ENCODE measurements around the gene NR3C1. TPM values are rescaled to one million over a fixed set of nuclear protein-coding genes. Genes with fewer than 3 reads are reported as not detected.

The NR3C1 gene
- total and polyA plus RNA-seq, 2 donors (not counting 1 experiment from before 2014, with no cell fraction given) = 17.6 to 218 TPM

GRCh38 chr5:143409926-143410325, 6.4 kb upstream of the NR3C1 start:
- Histone ChIP-seq H3K9me3 (ENCODE audit: control extremely low read depth in 1 of 3, control insufficient read depth in 2 of 3, insufficient read depth in 1 of 3, low read length in 2 of 3) (no peaks in the 10 kb centered on the region), H3K4me1 (ENCODE audit: control insufficient read depth in 2 of 2, insufficient read depth in 2 of 2, low read length in 2 of 2) (peaks cover 13 to 16% of the 10 kb centered on the region in 2 donors), H3K27me3 (replicated peaks in 1 of 4; ENCODE audit: control extremely low read depth in 1 of 4, control insufficient read depth in 3 of 4, insufficient read depth in 4 of 4, low read length in 3 of 4) (no peaks in the 10 kb centered on the region), H3K79me2 (ENCODE audit: control insufficient read depth, insufficient read depth, low read length) (no peaks in the 10 kb centered on the region), H3K36me3 (replicated peaks in 1 of 2; ENCODE audit: control extremely low read depth in 1 of 2, control insufficient read depth in 1 of 2, extremely low read depth in 1 of 2, insufficient read depth in 2 of 2, low read length in 1 of 2) (no peaks in the 10 kb centered on the region), H3K27ac (ENCODE audit: low read length in 2 of 2) (no peak overlapping the region), H3K9ac (ENCODE audit: low read length) (no peak overlapping the region), H4K20me1 (ENCODE audit: control insufficient read depth, insufficient read depth, low read length, poor library complexity, severe bottlenecking) (no peaks in the 10 kb centered on the region), H3K4me3 (ENCODE audit: control extremely low read depth in 1 of 5, extremely low read depth in 1 of 5, insufficient read depth in 1 of 5, low read depth in 2 of 5, low read length in 4 of 5) (no peak overlapping the region), H2AFZ (ENCODE audit: insufficient read depth, low read depth, low read length, poor library complexity, severe bottlenecking) (no peak overlapping the region), H3K4me2 (replicated peaks; ENCODE audit: low read depth, low read length, poor library complexity, severe bottlenecking) (no peak overlapping the region)
- H3K4me1 Mint-ChIP-seq = peaks cover 26% of the 10 kb centered on the region
- ChIA-PET CTCF (interaction anchor here (0.9 kb wide), 1 partner anchor 486 kb away, joined by 3 read pairs; no protein-coding TSS in a partner anchor), POLR2A (no interaction called here)
- TF ChIP-seq CTCF (IDR thresholded peaks at IDR 0.05) (no peak), EZH2 (IDR thresholded peaks at IDR 0.05; ENCODE audit: borderline replicate concordance, insufficient read depth, low read depth, low read length, poor library complexity, severe bottlenecking) (no peak)
- intact Hi-C loops (cut with micrococcal nuclease) = loop anchor here (10.0 kb wide), 1 partner anchor 1055 kb away; no protein-coding TSS in a partner anchor
- WGBS (ENCODE audit: insufficient coverage) = no CpG with 5 or more reads among the region's 2 CpGs
- no peak overlapping the region for H3K27ac Mint-ChIP-seq
- no peak overlapping the region for H3K4me3 Mint-ChIP-seq
- ATAC-seq (ENCODE audit: low read depth) (no peak), DNase-seq (no peak)
- H3K9me3 Mint-ChIP-seq (ENCODE audit: insufficient read depth) = no peaks in the 10 kb centered on the region
- H3K27me3 Mint-ChIP-seq = no peaks in the 10 kb centered on the region

GRCh38 chr5:143406408-143406807, 2.9 kb upstream of the NR3C1 start:
- no CpG with 5 or more reads among the region's 1 CpG for WGBS (ENCODE audit: insufficient coverage)
- TF ChIP-seq CTCF (IDR thresholded peaks at IDR 0.05) (no peak), EZH2 (IDR thresholded peaks at IDR 0.05; ENCODE audit: borderline replicate concordance, insufficient read depth, low read depth, low read length, poor library complexity, severe bottlenecking) (no peak)
- H3K27me3 Mint-ChIP-seq = no peaks in the 10 kb centered on the region
- H3K4me3 Mint-ChIP-seq = peak overlapping the region; percentile 69
- H3K36me3 ChIP-seq (replicated peaks in 1 of 2; ENCODE audit: control extremely low read depth in 1 of 2, control insufficient read depth in 1 of 2, extremely low read depth in 1 of 2, insufficient read depth in 2 of 2, low read length in 1 of 2) = no peaks in the 10 kb centered on the region
- H3K9me3 ChIP-seq (ENCODE audit: control extremely low read depth in 1 of 3, control insufficient read depth in 2 of 3, insufficient read depth in 1 of 3, low read length in 2 of 3) = no peaks in the 10 kb centered on the region
- no peaks in the 10 kb centered on the region for H3K27me3 ChIP-seq (replicated peaks in 1 of 4; ENCODE audit: control extremely low read depth in 1 of 4, control insufficient read depth in 3 of 4, insufficient read depth in 4 of 4, low read length in 3 of 4)
- no peak overlapping the region for H3K27ac ChIP-seq (ENCODE audit: low read length in 2 of 2)
- no peak overlapping the region for H3K27ac Mint-ChIP-seq
- H3K4me3 ChIP-seq (ENCODE audit: control extremely low read depth in 1 of 5, extremely low read depth in 1 of 5, insufficient read depth in 1 of 5, low read depth in 2 of 5, low read length in 4 of 5) = no peak overlapping the region
- H4K20me1 ChIP-seq (ENCODE audit: control insufficient read depth, insufficient read depth, low read length, poor library complexity, severe bottlenecking) = peaks cover 9% of the 10 kb centered on the region
- H3K9me3 Mint-ChIP-seq (ENCODE audit: insufficient read depth) = no peaks in the 10 kb centered on the region
- ChIA-PET CTCF (no interaction called here), POLR2A (no interaction called here)
- intact Hi-C loops (cut with micrococcal nuclease) = loop anchor here (10.0 kb wide), 1 partner anchor 1052 kb away; no protein-coding TSS in a partner anchor
- DNase-seq (no peak), ATAC-seq (ENCODE audit: low read depth) (no peak)
- no peak overlapping the region for H3K9ac ChIP-seq (ENCODE audit: low read length)
- no peak overlapping the region for H2AFZ ChIP-seq (ENCODE audit: insufficient read depth, low read depth, low read length, poor library complexity, severe bottlenecking)
- peaks cover 19% of the 10 kb centered on the region for H3K4me1 Mint-ChIP-seq
- H3K4me2 ChIP-seq (replicated peaks; ENCODE audit: low read depth, low read length, poor library complexity, severe bottlenecking) = no peak overlapping the region
- H3K4me1 ChIP-seq (ENCODE audit: control insufficient read depth in 2 of 2, insufficient read depth in 2 of 2, low read length in 2 of 2) = peaks cover 11% of the 10 kb centered on the region in 2 donors
- peaks cover 17% of the 10 kb centered on the region for H3K79me2 ChIP-seq (ENCODE audit: control insufficient read depth, insufficient read depth, low read length)
